ACHN (cell line): Measurements from ENCODE around the gene CLEC20A.

Source experiments
- DNase-seq: peaks from one replicate; pipeline ENCODE4 v3.0.0-alpha.2; 2015
- in situ Hi-C: cut with HindIII; loops from 2 replicates; pipeline ENCODE4 v1.10.0; 2017; ENCODE audit warnings: low sequenced_read_pairs, low pct_ligation_motif_present, low pct_unique_long_range_greater_than_20kb

The CLEC20A gene

DNA sequence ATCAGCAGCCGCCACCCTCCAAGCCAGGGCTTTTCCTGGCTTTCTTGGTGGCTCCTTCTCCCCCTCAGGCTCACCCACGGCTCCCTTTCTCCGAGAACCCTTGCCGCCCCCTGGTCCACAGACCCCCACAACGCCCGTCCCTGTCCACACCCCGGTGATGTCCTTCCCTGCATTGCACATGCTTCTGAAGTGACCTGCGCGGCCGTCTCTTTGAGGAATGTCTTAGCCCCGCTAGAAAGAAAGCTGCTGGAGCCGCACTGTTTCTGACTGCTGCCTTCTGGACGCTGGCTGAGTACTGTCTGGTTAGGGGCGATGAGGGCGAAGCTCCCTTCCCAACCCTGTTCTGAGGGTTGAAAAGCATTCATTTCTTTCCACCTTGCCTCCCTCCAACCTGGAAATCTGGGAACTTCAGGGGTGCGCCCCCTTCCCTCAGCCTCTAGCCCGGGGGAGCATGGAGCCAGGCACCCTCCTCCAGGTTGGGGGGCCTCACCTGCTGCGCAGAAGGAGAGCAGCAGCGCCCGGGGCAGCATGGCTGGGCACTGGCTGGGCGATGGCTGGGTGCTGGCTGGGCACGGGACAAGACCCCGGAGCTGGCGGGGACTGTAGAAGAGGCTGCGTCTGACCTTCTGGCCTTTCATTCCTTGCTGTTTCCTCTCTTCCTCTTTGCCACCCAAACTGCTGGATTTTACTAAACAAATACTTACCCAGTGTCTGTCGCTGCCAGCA lies at the start of gene CLEC20A:
TSS of gene CLEC20A (minus strand) at position 555 of the 726 bp plus-strand sequence. CDS start at position 530, 25 bp downstream.
- in situ Hi-C loops = no loop called here
- no peak for DNase-seq

DNA sequence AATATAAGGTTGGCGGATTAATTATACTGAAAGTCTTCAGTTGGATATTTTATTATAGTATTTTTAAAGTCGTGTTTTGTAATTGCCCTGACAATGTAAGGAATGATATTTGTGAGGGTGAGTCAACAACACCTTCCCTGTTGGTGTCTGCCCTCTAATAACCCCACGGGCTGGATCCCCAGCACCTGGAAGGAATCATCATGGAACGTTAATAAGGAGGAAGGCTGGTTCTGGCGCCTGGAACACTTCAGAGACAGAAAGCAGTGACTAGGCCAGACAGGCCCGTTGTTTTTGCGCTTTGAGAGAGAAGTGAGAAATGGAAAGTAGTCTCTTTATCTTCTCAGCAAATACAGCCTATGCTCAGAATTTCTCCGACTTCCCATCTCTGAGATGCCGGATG lies 47.8 kb upstream of the CLEC20A start:
- DNase-seq = no peak
- in situ Hi-C loops = loop anchor here (25.0 kb wide), 1 partner anchor 468 kb away; no protein-coding TSS in a partner anchor

DNA sequence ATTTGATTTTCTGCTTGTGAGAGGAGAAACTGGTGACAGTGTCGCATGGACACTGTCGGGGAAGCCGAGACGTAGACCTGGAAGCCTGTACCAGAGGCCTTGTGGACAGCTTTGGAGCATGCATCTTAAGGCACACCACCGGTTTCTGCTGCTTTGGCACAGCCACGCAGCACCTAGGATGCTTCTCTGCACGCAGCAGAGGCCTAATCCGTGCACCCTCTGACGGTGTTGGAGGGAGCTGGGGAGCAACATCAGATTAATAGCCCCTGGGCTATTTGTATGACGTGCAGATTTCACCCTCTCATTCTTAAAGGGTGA lies 46.5 kb upstream of the CLEC20A start:
- in situ Hi-C loops = loop anchor here (25.0 kb wide), 1 partner anchor 469 kb away; no protein-coding TSS in a partner anchor
- no peak for DNase-seq

DNA sequence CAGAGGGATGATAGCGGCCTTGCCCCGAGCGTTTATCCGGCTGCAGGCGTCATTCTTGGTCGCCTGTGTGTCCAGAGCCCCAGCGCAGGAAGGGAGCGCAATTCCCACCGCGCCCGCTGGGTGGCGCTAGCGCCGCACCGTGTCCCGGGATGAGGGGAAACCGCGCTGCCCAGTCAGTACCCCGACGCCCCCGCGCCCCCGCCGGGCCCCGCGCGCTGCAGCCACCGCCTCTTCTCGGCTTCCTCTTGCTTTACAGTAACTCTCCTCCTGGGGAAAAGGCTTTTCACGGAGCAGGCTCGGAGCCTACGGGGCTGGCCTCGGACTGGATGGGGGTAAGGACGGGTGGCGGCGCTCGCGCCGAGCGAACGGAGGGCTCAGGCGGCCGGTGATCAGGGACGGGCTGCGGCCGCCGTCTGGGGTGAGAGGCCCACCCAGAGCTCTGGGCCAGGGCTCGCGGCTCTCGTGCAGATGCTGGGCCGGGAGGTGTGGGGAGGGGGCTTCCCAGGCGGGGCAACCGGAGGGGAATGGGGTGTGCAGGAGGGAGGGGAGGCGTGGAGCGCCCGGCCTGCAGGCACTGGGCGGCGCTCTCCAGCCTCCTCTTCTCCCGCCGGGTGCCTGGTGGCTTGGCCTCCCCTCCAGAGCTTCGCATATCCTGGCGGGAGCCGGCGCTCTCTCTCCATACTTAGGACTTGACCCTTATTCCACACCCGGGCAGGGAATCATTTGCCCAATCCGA lies 46.0 kb upstream of the CLEC20A start:
- in situ Hi-C loops = loop anchor here (25.0 kb wide), 1 partner anchor 470 kb away; no protein-coding TSS in a partner anchor
- peak; percentile 83 for DNase-seq

DNA sequence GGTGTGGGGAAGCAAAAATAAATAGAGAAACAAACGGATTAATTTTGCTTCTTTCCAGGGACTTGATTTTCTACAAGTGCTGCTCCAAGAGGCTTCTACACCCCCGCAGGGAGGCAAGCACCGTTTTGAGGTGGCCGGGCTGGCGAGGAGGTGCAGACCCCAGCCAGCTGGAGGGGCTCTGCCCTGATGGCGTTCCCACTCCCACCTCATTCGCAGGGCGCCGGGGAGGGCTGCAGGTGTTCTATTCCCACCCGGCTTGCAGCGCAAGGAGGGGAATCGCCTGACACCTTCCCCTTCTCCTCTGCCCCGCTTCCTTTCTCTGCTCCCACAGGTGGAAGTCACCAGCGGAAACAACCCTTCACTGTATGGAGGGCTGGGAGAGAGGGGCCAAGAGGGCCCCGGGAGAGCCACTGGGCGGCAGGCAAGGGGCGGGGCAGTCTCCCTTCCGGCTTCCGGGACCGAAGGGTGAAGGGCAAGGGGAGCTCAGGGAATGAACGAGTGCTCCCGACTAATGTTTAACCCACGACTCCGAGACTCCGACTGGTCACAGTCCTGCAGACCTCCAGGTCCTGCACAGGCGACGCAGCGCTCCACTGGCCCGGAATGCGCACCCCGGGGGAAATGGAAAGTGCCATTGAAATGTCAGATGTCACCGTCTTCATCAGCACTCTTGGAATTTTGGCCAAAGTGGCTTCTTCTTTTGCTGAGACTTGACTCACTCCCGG lies 45.2 kb upstream of the CLEC20A start:
- in situ Hi-C loops = loop anchor here (25.0 kb wide), 1 partner anchor 470 kb away; no protein-coding TSS in a partner anchor
- peak; percentile 64 for DNase-seq

DNA sequence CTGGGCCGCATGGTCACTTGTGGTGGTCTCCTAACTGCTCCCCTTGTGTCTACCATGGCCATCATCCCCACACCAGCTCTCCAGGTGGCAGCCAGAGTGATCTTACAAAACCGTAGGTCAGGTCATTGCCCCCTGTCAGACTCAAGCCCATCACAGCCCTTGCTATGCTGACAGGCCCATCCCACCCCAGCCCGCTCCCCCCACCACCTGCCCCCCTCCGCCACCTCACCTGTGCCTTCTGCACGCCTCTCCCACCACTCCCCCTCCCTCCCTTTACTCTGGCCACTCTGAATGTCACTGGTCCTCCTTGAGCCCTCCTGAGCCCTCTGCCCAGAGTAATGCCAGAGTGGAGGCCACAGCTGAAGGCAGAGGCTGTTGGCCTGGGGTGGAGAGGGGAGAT lies 44.6 kb upstream of the CLEC20A start:
- DNase-seq = no peak
- in situ Hi-C loops = loop anchor here (25.0 kb wide), 1 partner anchor 471 kb away; no protein-coding TSS in a partner anchor

DNA sequence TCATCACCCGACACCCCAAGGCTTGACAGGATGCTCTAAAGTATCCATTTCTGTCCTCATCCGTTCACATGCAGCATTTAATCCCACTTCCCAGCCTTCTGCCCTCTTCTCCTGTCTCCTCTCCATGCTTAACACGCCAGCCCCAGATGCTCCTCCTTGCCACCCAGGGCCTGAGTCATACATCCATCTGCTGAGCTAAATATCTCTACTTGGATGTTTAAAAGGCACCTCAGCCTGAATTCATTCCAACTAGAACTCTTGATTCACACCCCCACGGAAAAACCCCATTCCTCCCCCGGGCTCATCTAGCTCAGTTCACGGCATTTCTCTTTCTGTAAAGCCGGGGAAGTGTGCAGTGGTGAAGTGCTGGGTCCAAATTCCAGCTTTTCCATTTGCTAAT lies 43.9 kb upstream of the CLEC20A start:
- in situ Hi-C loops = loop anchor here (25.0 kb wide), 1 partner anchor 472 kb away; no protein-coding TSS in a partner anchor
- peak; percentile 49 for DNase-seq

DNA sequence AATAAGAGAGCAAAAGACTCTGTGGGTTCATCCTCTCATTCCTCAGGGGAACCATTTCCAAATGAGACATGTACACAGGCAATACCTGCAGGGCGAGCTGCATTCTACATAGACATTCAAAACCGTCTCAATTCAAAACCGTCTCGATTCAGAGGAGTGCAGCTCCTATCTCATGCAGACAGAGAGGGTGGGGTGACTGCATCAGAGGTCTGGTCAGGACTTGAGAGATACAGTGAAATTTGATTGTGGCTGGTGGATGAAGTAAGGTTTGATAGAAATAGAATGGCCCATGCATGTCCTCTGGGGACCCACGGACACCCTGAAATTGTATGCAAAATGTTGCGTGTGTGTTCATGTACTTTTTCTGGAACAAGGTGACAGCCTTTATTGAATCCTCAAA lies 43.4 kb upstream of the CLEC20A start:
- in situ Hi-C loops = loop anchor here (25.0 kb wide), 1 partner anchor 472 kb away; no protein-coding TSS in a partner anchor
- DNase-seq = no peak

DNA sequence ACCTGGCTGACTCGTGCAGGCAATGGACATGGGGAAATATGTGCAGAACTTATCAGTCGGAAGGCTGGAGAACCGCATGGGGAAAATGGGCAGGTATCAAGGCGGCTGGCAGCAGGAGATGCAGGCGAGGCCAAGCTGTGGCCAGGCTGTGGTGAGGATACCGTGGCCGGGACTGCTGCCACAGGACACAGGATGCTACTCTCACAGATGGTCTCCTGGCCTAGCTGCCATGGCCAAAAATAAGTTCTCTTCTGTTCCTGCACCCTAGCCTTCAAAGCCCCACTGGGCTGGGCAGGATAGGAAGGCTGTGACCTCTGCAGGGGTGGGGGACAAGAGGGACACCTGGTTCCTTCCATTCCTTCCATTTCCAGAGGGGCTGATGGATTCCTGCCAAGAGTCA lies 42.5 kb upstream of the CLEC20A start:
- in situ Hi-C loops = loop anchor here (25.0 kb wide), 1 partner anchor 473 kb away; no protein-coding TSS in a partner anchor
- DNase-seq = no peak

DNA sequence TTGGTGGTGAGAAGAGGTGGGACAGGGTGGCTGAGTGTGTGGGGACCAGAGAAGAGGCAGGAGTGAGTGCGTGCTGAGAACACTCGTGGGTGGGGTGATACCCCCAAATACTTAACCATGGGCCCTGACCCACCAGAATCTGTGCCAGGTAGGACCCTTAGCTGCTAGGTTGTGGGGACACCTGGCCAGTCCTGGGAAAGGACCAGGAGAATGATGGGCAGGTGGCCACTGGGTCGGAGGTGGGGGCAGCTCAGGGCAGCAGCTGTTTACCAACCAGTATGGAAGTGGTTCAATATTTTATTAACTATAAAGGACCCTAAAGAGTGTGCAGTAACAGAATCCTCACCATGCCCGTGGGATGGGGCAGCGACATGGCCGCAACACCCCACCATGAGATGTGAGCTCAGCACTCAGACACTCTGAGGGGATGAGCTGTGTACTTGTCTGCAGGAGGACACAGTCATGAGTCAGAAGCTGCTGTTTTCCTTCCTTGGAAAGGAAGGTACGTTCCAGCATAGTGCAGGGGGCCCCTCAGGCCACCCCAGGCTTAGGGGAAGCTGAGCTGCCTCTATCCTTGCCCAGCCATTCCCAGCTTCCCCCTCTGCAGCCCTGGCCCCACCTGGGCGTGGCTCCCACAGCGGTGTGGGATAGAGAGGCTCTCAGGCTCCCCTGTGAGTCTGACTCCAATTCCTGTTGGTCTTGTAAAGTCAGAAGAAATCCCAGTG lies 41.6 kb upstream of the CLEC20A start:
- DNase-seq = no peak
- in situ Hi-C loops = loop anchor here (25.0 kb wide), 1 partner anchor 474 kb away; no protein-coding TSS in a partner anchor

DNA sequence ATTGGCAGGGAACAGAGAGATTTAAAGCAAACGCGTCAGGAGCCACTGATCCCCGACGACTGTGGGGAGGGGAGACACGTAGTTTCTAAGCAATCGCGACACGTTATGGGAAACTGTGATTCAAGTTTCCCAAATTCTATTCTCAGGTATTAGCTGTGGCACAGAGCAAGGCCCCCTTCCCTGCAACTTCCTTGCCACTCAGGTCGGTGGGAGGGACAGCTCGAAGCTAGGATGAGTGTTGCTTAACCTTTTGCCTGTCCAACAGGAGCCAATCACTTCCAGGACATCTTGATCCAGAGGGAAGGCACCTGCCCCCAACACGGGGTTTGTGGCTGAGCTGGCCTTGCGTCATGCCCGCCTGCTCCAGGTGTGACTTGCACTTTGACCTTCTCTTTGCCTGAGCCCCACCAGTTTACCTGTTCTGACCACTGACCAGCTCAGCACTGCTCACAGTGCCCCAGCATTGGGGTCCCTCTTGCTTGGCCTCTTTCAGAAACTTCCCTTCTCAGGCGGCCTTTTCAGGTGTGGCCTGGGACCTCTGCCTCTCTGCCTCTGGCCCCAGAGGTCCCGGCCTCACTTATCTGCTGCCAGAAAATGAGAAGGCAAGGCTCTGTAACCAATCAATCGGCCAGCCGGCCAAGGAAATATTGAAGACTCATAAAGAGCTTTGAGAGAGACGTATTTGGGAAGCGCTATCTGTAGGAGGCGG lies 40.8 kb upstream of the CLEC20A start:
- in situ Hi-C loops = loop anchor here (25.0 kb wide), 1 partner anchor 475 kb away; no protein-coding TSS in a partner anchor
- DNase-seq = no peak

DNA sequence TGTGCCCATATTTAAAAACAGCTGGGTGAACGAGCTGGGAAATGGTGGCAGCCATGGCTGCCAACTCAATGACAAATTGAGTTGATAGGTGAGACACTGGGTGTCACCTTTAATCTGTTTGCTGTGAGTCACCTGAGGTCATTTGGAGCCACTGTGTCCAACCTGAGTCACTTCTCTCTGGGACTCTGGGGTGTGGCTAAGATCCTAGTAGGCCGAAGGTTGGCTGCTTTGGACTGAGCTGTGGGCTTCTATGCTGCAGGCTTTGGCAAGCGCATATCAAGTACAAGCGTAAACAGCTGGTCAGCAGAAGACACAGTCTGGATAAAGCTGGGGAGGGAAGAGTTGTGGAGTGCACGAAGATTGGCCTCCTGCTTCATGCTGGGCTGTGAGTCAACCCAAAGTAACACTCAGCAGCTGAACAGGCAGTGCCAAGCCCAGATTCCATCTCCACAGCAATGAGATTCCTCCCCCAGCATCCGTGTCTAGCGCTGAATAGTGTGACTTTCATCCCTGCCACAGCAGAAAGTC lies 40.1 kb upstream of the CLEC20A start:
- in situ Hi-C loops = loop anchor here (25.0 kb wide), 1 partner anchor 475 kb away; no protein-coding TSS in a partner anchor
- peak; percentile 72 for DNase-seq

DNA sequence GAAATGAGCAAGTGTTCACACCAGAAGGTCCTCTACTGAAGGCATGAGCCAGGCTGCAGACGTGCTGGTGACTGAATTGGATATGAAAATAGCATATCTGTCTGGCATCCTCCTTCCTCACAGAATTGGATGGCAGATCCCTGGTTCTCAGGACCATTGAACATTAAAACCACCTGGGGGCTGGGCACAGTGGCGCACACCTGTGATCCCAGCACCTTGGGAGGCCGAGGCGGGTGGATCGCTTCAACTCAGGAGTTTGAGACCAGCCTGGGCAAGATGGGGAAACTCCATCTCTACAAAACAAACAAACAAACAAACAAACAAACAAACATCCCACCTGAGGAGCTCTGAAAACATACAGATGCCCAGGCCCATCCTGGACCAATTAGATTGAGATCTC lies 39.6 kb upstream of the CLEC20A start:
- DNase-seq = no peak
- in situ Hi-C loops = loop anchor here (25.0 kb wide), 1 partner anchor 476 kb away; no protein-coding TSS in a partner anchor

DNA sequence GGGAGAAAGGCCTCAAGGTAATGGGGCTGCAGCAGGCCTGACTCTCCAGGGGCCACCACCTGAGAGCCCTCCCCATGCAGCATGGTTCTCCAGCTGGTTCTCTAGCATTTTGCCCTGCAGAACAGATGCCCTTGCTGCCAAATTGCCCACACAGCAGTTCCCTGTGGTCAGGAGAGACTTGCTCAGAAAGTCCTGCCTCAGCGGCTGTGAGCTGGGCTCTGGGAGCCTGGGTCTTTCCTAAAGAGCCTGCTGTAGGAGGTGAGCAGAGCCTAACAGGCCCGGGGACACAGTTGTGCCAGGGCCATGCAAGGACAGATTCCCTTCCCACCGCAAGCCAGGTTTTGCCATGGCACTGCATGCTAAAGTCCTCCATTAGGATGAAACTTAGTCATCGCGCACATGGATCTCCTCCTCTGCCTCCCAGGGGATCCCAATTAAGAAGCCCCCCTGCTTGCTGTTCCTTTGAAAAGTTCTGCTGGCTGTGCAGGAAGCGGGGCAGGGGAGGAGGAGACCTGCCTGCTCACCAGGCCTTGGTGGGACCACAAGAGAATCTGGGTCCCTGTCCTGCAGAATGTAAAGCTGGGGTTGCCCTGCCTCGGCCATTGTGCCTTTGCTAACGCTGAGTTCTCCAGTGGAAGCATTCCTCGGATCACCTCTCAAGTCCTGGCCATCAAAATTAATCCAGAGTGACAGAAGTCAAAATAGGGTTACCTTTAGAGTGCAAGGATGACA lies 37.5 kb upstream of the CLEC20A start:
- in situ Hi-C loops = loop anchor here (25.0 kb wide), 1 partner anchor 478 kb away; no protein-coding TSS in a partner anchor
- DNase-seq = no peak

DNA sequence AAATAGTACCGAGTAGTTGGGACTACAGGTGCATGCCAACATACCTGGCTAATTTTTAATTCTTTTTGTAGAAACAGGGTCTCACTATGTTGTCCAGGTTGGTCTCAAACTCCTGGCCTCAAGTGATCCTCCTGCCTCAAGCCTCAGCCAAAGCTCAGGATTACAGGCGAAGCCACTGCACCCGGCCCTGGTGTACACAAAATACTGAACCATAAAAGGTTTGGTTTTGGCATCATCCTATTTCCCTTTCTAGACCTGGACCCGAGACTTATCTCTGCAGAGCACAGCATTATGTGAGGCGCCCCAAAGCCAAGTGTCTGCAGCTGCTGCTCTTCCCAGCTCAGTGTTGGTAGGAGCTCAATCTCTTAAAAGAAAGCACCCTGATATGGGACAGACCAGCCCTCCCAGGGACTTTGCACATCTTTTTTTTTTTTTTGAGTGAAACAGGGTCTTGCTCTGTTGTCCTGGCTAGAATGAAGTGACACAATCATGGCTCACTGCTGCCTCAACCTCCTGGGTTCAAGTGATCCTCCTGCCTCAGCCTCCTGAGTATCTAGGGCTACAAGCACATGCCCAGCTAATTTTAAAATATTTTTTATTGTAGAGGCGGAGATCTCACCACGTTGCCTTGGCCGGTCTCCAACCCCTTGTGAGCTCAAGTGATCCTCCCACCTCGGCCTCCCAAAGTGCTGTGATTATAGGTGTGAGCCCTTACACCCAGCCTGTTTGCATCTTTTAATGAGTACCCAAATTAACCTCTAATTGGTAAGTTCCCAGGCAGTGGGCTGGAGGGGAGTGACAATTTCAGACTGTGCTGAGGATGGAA lies 36.6 kb upstream of the CLEC20A start:
- in situ Hi-C loops = loop anchor here (25.0 kb wide), 1 partner anchor 479 kb away; no protein-coding TSS in a partner anchor
- no peak for DNase-seq

DNA sequence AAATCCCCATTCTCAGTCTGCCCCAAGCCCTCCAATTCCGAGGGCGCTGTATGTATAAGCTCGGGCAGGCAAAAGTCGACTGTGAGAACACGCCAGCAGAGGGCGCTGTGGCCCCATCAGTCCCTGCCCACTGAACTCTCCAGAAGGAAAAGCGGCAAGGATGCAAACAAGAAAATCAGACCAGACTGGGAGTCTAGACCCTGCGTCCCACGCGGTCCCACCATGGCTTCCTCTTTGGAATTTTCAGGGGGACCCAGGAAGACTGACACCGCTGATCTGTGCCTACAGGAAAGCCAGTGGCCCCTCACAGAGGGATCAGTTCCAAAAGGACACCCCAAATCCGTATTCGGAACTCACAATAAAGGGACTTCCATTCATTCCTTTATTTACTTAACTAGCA lies 35.6 kb upstream of the CLEC20A start:
- peak; percentile 85 for DNase-seq
- in situ Hi-C loops = loop anchor here (25.0 kb wide), 1 partner anchor 480 kb away; no protein-coding TSS in a partner anchor
